GM18870 (cell line): ENCODE data around the gene OGN.

Experiments used
- ATAC-seq: cut with Tn5 transposase; IDR thresholded peaks from one replicate; pipeline ENCODE4 v1.9.1; 2021; ENCODE audit warnings: moderate library complexity; ENCODE audit not compliant: unreplicated experiment

The OGN gene

DNA sequence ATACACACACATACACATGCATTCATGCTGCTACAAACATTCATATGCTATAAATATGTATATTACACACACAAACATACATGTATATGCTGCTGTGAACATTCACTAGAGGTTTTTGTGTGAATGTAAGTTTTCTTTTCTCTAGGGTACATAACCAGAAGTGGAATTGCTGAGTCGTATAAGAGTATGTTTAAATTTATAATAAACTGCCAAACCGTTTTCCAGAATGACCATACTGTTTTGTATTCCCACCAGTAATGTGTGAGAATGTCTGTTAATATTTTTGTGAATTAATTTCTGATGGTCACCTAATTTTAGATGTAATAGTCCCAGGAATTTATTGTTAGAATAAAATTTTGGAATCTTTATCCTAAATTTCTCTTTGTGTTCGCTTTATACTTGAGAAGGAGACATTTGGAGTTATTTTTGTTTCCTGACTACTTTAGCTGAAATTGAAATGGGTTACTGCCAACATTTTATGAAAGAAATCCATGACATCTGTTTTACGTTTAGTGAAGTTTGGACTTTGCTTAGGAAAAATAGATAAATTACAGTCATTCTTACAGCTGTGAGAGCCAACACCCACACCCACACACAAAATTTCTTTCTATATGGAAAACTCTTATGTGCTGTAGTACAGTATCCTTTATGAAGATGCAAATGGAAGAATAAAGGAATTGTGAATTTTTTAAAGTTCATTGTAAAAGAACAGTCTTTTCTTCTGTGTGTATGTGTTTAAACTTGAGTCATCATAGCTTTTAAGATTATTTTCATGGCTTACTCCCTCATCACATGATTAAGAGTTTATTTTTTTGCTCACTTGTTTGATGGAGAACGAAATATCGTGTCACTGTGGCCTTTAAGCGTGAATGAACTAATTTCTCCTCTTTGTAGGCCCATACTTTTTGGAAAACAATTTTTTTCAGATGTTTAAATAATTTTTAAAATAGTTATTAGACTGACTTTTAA, 54.3 kb downstream of the OGN start:
- no peak for ATAC-seq

DNA sequence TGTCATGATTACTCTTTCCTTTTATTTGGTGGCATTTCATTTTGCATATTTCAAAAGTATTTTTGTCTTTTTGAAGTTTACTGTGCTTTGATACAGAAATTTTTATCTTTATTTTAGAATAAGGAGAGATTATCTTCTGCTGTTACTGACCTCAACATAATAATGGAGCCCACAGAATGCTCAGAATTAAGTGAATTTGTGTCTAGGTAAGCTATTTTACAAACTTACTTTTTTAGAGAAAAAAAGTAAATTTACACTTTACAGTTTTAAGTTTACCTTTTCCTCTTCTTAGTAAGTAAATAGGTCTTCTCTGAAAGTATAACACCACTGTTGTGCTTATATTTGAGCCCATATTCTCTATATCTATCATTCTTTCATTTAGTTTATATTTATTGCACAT, 58.8 kb downstream of the OGN start:
- no peak for ATAC-seq

DNA sequence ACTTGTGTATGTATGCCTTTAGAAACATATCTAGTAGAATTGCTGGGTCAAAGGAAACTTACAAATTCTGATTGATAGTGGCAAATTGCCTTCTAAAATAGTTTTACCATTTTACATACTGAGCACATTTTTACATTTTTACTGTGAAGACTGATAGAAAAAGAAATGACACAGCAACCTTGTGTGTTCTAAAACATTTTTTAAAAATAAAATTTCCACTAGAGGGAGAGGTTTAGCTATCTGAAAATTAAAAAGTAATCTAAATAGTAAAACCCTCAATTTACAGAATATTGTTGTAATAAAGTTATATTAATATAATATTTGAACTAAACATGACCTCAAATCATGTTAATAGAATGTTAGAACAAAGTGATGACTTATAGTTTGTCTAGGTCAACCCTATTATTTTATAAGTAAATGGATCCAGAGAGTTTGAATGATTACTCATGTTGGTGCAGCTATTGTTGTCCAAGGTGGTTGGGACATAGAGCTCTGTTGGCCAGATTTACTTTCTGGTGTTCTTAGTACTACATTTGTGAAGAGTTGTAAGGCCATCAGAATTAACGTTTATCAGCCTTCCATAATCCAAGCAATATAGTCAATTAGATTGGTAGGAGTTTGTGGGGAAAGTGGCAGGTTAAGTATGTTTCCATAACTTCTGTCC, 61.4 kb downstream of the OGN start:
- no peak for ATAC-seq

- no peak for ATAC-seq
Measured at GRCh38 chr9:92341578-92341977, 62.8 kb downstream of the OGN start.

DNA sequence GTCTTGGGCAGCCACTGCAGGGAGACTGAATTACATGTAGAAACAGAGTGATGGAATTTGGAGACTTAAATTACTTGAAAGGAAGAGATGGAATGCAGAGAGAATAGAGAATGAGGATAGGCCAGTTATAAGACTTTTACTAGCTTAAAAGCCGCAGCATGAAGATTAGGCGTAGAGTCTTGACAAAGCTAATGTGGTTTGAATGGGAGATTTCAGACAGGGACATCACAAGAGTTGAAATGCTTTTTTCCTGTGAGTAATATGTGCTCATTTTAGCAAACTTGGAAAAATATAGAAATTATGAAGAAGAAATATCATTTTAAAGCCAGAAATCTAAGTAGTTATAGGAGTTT, 71.1 kb downstream of the OGN start:
- no peak for ATAC-seq
